ENCODE measurements around the gene BCL7C. TPM values are rescaled to one million over a fixed set of nuclear protein-coding genes. Genes with fewer than 3 reads are reported as not detected.

Gene BCL7C
- total RNA-seq, 1 experiment from 2014 or later = 42.5 TPM

DNA sequence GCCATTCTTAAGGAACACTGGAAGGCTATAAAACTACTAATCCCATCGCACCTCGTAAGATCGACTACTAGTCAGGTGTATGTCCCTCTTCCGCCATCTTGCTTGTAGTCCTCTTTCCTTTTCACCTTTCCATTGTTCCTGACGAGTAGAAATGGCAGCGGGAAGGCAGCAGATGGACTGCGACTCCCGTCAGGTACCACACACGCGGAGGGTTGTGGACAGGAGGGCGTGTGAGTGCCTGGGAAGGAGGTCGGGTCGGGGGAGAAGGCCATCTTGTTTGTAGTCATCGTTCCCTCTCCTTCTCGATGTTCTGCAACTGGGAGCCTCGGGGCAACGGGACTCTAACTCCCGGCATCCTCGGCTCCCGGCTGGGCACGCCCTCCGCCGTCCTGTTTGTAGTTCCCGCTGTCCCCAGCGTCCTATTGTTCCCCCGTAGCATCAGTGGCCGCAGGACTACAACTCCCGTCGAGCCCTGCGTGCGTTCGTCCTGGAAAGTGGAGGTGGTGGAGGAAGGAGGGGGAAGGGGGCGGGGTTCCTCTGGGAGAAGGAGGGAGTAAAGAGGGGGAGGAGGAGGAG lies 29.2 kb upstream of the BCL7C start:
- peak; percentile 100 for DNase-seq (ENCODE audit: low read depth)

DNA sequence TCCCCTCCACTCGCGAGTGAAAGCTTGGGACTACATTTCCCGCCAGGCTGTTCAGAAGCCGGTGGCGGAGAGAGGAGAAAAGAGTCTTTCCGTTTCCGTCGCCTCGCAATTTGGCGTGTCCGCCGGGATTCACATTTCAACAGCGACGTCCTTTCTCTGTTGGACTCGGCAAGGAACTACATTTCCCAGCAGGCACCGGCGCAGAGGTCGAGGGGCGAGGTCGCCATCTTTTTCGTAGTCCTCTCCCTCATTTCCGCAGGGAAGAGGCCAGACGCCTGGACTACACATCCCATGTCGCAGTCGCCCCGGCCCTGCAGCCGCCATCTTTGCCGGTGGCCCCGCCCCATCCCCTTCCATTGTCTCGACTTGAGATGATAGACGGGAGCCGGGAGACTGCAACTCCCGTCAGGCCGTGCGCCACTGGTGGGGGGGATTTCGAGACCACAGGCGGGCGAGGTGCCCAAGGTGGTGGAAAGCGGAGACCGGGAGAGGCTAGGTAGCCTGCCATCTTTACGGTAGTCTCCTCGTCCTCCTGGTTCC lies 28.6 kb upstream of the BCL7C start:
- DNase-seq (ENCODE audit: low read depth) = peak; percentile 100

DNA sequence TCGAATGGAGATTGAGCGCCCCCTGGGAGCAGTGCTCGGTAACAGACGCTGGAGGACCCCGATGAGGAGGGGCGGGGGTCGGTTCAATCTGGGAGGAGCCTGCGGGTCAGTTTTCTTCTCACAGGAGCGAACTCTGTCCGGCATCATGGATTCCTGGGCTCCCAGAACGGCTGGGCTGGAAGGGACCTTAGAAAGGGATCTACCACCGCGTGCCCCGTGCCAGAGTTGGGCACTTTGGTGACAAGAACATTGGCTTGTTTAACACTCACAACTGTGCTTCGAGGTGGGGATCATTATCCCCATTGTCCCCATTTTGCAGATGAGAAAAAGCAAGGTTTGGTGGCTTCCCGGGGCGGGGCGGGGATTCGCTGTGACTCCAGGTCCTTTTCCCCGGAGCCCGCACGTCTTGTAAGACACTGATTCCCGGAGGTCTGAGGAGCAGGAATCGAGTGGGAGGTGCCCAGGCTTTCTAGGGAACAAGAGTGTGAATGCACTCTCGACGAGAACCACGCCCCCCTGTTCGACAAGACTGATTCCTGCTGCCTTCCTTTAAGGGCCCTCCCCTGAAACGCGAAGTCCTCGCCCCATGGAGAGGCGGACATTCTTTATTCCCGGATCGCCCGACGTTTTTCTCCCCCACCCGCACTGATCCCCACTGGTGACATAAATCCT lies 28.0 kb upstream of the BCL7C start:
- peak; percentile 71 for DNase-seq (ENCODE audit: low read depth)

DNA sequence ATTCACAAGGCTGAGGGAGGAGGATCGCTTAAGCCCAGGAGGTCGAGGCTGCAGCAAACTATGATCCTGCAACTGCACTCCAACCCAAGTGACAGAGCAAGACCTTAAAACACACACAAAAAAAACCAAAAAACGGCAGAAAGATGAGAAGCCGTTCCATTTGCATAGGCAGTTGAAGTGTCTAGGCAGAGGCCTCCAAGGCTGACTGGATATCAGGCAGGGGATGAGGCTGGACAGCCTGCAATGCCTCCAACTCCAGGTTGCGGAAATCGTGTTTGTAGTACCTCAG lies 27.5 kb upstream of the BCL7C start:
- DNase-seq (ENCODE audit: low read depth) = no peak

DNA sequence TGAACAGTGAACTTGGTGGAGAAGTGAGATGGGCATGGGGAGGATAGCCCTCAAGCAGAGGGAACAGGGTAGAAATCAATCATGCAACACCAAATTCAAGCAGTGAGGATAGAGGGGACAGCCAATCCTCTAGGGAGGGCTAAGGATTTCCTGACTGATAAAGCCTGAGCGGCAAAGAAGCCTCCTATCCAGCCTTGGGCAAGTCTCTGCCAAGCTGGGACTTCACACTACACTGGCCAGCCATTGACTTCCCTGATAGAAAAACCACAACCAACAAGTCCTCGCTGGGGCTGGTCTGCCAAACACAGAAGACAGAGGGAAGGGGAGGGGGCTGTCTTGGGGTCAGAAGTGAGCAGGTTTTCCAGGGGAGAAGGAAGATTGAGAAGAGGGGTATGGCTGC lies 27.0 kb upstream of the BCL7C start:
- DNase-seq (ENCODE audit: low read depth) = no peak

DNA sequence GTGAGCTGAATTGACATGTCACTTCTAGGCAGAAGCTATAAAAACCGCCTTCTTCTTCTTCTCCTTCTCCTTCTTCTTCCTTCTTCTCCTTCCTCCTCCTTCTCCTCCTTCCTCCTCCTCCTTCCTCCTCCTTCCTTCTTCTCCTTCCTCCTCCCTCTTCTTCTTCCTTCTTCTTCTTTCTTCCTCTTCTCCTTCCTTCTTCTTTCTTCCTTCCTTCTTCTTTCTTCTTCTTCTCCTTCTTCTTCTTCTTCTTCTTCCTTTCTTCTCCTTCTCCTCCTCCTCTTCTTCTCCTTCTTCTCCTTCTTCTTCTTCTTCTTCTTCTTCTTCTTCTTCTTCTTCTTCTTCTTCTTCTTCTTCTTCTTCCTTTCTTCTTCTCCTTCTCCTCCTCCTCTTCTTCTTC lies 24.7 kb upstream of the BCL7C start:
- DNase-seq (ENCODE audit: low read depth) = no peak

DNA sequence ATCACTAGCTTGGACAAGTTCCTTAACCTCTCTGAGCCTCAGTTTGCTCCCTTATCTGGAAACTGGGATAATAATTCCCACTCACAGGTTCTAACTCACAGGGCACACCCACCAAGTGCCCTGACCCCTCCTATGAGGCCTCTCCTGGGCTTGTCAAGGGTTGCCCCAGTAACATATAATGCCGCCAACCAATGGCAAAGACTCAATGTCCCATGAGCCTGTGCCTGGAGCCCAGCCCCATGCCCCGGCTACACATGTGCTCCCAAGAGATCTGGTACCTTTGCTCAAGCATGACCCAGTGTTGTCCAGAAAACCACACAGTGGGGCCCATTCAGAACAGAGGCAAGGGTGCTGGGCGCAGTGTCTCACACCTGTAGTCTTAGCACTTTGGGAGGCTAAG lies 21.0 kb upstream of the BCL7C start:
- no peak for DNase-seq (ENCODE audit: low read depth)

DNA sequence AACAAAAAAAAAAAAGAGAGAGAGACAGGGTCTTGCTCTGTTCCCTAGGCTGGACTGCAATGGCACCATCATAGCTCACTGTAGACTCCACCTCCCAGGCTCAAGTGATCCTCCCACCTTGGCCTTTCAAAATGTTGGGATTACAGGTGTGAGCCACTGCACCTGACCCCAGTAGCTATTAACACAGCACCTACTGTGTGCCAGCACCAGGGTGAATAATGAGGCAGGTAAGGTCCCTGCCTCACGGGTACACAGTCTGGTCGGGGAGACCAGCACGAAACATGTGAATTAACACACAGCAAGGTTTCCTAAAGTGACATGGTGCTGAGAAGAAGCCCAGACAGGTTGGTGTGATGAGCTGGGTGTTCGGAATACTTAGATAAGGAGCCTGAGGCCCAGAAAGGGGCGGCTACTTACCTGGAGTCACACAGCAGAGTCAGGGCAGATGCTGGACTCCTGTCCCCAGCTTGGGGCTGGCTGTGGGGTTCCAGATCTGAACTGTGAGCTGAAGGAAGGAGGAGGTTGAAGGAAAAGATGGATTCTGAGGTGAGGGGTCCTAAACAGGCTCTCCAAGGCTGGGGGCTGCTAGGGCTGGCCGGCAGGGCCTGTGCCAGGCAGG lies 19.0 kb upstream of the BCL7C start:
- no peak for DNase-seq (ENCODE audit: low read depth)

DNA sequence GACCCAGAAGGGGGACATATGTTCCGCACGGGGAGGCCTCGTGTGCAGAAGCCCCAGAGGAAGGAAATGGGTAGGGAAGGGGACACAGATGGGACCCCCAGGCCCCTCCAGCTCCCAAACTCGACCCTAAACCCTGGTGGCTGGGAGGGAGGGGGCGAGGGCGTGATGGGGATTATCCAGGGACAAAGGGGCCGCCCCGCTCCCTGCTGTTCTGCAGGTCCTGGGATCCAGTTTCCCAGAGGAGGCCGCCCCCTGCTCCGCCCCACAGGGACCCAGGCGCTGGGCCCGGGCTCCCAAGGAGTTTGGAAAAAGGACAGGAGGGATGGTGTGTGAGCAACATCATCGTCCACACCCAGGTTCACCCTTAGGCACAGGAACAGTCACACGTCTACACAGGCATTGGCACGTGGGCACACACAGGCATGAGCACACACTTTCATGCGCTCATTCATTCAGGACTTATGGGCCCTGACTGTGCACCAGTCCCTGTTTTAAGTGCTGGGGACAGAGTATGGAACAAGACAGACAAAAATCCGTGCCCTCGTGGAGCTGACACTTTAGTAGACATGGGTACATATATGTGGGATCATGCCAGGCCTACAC lies 16.7 kb upstream of the BCL7C start:
- DNase-seq (ENCODE audit: low read depth) = no peak

DNA sequence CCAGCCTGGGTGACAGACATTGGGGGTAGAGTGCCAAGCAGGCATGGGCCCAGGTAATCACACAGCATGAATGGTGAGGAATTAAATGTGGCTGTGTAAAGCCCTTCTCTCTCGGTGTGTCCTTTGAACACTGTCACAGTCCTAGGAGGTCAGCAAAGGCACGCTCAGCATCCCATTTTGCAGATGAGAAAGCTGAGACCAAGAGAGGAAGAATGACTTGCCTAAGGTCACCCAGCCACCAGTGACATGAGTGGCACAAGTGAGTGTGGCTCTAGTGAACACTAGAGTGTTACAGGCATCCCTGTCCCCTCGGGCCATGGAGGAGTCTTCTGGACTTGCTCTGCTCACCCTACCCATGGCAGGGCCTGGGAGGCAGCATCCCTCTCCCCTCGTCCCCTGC lies 13.2 kb upstream of the BCL7C start:
- no peak for DNase-seq (ENCODE audit: low read depth)

DNA sequence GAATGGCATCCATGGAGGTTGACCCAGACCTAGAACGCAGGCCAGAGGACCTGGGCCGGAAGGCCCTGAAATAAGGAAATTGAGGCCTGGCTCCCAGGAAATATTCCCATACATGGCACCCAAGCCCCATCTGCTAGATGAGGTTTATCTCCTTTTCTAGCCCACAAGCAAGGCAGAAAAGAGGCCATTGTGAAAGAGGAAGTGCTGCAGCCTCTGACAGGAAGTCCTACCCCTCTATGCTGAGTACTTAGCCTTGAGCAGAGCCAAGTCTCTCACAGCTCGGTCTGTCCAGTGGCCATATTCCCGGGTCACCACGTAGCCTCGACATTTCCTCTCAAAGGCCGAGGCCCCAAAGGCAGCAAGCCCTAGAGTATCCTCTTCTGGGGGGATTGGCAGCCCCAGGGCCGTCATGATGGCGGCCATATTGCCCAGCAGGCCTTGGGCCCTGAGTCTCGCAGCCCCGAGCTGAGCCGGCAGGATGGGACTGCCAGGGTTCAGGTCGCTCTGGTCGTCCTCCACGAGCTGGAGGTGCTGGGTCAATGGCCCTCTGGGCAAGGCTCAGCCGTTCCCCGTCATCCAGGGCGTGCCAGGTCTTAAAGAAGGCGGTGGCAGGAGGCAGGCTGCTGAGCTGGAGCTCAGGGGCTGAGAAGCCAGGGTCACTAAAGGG lies 10.4 kb upstream of the BCL7C start:
- no peak for DNase-seq (ENCODE audit: low read depth)

DNA sequence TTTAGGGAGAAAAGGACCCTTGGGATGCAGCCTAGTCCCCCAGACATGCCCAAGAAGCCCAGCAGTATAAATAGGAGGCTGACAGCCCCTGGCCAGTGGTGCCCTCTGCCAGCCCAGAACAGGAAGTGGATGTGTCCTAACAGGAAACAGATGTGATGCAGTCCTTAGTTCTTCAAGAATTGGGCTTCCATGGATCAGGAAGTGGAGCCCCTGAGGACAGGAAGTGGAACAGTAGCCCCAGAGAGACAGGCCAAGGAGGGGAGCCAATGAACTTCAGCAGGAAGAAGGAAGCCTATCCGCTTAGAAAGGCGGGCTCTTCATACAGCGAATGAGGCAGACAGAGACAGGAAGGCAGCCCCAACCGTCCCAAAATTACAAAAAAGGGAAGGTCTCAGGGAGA lies 9.7 kb upstream of the BCL7C start:
- DNase-seq (ENCODE audit: low read depth) = peak; percentile 46

DNA sequence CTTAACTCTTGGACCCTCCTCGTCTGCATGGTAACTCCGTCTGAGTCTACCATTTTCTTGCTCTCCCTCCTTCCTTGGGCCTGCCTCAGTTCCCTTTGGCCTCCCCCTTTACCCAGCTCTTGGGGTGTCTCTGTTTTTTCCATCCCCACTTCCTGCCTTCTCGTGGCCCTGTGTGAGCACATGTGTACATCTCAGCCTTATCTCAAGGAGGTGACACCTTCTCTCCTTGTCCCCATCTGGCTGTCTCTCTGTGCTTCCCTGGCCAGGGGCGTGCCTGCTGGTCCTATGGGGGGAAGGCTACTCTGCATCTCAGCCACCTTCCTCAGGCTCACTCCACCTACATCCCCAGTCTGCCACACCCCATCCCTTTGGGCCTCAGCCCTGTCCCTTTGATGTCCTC lies 9.1 kb upstream of the BCL7C start:
- DNase-seq (ENCODE audit: low read depth) = no peak

DNA sequence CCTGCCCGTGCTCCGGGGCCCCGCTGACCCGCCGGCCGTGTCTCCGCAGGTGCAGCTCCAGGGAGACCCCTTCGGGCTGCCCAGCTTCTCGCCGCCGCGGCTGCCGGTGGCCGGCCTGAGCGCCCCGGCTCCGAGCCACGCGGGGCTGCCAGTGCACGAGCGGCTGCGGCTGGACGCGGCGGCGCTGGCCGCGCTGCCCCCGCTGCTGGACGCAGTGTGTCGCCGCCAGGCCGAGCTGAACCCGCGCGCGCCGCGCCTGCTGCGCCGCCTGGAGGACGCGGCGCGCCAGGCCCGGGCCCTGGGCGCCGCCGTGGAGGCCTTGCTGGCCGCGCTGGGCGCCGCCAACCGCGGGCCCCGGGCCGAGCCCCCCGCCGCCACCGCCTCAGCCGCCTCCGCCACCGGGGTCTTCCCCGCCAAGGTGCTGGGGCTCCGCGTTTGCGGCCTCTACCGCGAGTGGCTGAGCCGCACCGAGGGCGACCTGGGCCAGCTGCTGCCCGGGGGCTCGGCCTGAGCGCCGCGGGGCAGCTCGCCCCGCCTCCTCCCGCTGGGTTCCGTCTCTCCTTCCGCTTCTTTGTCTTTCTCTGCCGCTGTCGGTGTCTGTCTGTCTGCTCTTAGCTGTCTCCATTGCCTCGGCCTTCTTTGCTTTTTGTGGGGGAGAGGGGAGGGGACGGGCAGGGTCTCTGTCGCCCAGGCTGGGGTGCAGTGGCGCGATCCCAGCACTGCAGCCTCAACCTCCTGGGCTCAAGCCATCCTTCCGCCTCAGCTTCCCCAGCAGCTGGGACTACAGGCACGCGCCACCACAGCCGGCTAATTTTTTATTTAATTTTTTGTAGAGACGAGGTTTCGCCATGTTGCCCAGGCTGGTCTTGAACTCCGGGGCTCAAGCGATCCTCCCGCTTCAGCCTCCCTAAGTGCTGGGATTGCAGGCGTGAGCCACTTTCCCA lies 8.4 kb upstream of the BCL7C start:
- DNase-seq (ENCODE audit: low read depth) = no peak

DNA sequence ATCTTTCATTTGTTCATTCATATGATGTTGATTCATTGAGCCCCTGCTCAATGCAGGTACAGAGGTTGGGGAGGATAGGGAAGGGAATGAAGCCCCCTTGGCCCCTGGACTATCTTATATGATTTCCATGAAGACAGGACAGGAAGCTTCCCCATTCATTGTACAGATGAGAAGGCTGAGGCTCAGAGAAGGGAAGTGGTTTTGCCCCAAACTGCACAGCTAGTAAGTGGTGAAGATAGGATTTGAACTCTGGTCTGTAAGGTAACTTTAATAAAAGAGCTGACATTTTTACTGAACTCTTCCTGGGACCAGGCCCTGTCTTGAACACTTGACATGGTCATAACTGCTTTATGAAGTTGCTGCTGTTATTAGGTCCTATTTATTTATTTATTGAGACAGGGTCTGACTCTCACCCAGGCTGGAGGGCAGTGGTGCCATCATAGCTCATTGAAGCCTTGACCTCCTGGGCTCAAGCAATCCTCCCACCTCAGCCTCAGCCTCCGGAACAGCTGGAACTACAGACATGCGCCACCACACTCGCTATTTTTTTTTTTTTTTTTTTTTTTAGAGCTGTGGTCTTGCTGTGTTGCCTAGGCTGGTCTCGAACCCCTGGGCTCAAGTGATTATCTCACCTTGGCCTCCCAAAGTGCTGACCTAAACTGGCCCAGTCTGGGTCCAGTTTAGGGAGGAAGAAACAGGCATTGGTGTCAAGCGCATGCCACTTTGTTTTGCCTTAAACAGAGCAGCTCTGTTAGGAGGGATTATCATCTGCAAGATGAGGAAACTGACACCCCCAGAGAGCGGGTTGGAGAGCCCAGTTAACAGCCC lies 7.5 kb upstream of the BCL7C start:
- DNase-seq (ENCODE audit: low read depth) = no peak

DNA sequence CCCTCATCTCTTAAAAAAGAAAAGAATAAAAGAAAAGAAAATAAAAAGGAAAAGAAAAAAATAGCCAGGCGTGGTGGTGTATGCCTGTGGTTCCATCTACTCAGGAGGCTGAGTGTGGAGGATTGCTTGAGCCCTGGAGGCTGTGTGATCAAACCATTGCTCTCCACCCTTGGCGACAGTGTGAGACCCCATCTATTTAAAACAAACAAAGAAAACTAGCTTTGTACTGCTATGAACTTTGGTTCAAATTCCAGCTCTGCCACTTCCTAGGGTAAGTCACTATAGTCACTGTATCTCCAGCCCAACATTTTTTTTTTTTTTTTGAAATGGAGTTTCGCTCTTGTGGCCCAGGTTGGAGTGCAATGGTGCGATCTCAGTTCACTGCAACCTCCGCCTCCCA lies 6.7 kb upstream of the BCL7C start:
- DNase-seq (ENCODE audit: low read depth) = no peak

DNA sequence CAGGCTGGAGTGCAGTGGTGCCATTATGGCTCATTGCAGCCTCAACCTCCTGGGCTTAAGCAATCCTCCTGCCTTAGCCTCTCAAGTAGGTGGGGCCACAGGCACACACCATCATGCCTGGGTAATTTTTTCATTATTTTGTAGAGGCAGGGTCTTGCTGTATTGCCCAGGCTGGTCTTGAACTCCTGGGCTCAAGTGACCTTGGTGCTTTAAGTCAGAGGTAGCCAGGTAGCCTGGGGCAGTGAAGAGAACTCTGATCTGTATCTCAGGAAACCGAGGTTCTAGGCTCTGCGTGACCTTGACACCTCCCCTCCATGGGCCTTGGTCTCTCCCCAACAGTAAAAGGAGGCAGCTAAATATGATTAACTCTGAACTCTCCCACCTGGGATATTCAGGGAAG lies 5.9 kb upstream of the BCL7C start:
- no peak for DNase-seq (ENCODE audit: low read depth)

DNA sequence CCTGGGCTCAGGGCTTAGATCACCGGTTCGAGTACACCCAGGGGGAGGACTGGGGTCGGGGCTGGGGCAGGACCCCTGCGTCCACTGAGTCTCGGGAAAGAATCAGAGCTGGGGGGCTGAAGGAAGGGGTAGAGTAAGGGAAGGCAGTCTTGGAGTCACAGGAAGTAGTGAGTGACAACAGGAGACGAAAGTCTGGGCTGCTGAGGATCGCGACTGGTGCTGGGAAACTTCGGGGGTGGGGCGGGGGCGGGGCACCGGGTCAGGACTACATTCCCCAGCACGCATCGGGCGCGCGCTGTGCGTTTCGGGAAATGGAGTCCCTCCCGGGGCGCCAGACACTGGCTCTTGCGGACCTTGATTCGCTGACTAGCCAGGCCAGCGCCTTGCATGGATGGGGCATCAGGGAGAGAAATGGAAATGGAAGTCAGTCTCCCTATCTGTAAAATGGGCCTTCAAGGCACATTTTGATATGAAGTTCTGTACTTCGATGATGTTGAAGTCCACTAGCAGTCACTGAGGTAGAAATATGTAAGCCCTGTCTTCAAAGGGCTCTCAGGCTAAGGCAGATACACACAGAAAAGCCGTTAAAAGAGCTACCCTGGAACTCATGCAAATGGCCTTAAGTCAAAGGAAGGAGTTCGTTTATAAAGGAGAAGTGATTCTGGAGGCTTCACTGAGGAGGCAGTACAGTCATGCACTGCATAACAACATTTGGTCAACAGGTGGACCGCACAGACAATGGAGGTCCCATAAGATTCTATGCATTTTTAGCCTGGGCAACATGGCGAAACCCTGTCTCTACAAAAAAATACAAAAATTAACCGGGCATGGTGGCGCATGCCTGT lies 3.2 kb upstream of the BCL7C start:
- DNase-seq (ENCODE audit: low read depth) = peak; percentile 72

DNA sequence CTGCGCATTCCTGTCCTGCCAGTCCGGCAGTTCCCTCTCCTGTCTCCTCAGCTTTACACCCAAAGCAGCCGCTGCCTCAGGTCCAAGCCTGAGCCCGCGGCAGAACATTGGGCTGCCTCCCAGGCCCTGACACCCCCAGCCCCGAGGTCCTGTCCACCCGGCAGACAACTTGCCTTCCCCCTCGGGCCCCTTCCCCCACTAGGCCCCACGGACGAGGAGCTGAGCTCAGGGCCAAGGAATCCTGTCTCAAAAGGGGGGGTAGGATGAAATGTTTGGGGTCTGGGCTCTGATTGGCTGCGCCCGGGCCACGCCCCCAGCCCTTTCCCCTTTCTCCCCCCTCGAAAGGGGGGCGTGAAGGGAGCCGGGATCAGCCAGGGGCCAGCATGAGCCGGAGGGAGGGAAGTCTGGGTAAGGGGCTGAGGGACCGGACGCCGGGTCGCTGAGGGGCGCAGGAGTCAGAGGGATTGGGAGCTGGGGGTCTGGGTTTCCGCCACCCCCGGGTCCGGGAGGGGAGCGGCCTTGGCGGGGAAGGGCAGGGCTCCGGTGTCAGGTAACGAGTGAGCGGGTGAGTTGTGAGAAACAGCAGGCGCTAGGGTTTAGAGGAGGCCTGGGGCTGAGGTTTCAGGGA lies 2.5 kb upstream of the BCL7C start, which contains the start of gene CTF1:
TSS of gene CTF1 (plus strand) at position 354 of the 628 bp plus-strand sequence. CDS start at position 384, 30 bp downstream.
- DNase-seq (ENCODE audit: low read depth) = no peak
